B cell (primary cell): ENCODE results near the gene LDLRAD3.

Experiments used
- CTCF ChIP-seq: fragments of 200-600 bp; IDR thresholded peaks from one replicate; pipeline ENCODE4 v1.8.0; 2022; ENCODE audit warnings: antibody characterized with exemption, mild to moderate bottlenecking
- EZH2 ChIP-seq: IDR thresholded peaks from 2 replicates; pipeline ENCODE4 v1.6.1; 2012; ENCODE audit warnings: borderline replicate concordance, low read depth, mild to moderate bottlenecking, moderate library complexity, low read length; ENCODE audit not compliant: insufficient read depth, poor library complexity, severe bottlenecking

DNA sequence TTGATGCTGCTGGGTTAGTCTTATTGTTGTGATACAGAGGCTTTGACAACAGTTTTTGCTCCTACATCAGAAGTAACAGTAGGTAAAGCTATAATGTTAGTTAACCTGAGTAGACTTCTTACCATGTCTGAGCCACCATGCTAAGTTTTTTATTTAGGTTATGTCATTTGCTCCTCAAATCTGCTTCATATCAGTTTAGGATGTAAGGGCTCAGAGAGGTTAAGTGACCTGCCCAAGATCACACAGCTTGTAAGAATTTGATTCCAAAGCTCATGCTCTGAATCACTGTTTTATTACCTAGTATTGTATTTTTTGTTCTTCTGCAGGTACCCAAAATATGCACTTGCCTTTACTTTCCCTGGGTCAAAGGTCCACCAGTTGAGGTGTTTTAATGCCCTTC is 183.7 kb downstream of the LDLRAD3 start:
- TF ChIP-seq CTCF: no peak
- TF ChIP-seq EZH2: no peak
